SK-N-SH treated with all-trans-retinoic acid at 6 μM for 48 hours (cell line): ENCODE measurements around the gene OPHN1.

ENCODE experiments used
- ATAC-seq: fragments of 200-7000 bp; cut with Tn5 transposase; 3 replicates; pipeline ENCODE4 v1.9.1; 2020; ENCODE audit warnings: mild to moderate bottlenecking, moderate library complexity
- ARNTL ChIP-seq: fragments of 450-650 bp; formaldehyde crosslinking; IDR thresholded peaks from 2 replicates; pipeline ENCODE4 v1.5.0; 2020; ENCODE audit warnings: low read depth, mild to moderate bottlenecking, moderate library complexity, borderline replicate concordance
- BACH2 ChIP-seq: fragments of 250-450 bp; sonication (Bioruptor Pico); IDR thresholded peaks from 2 replicates; pipeline ENCODE4 v1.9.0; 2021; ENCODE audit warnings: mild to moderate bottlenecking, borderline replicate concordance
- CREB5 ChIP-seq: fragments of 250-450 bp; sonication (Bioruptor Pico); IDR thresholded peaks from 2 replicates; pipeline ENCODE4 v1.5.1; 2020; ENCODE audit warnings: low read depth, mild to moderate bottlenecking, moderate library complexity
- CSDC2 ChIP-seq: fragments of 250-450 bp; sonication (Bioruptor Pico); IDR thresholded peaks from 2 replicates; pipeline ENCODE4 v1.5.0; 2020; ENCODE audit warnings: mild to moderate bottlenecking, moderate library complexity
- CSRNP3 ChIP-seq: fragments of 250-450 bp; sonication (Bioruptor Pico); IDR thresholded peaks from 2 replicates; pipeline ENCODE4 v1.5.1; 2021; ENCODE audit warnings: mild to moderate bottlenecking, moderate library complexity
- ESRRG ChIP-seq: fragments of 250-450 bp; sonication (Bioruptor Pico); IDR thresholded peaks from 2 replicates; pipeline ENCODE4 v1.6.1; 2021; ENCODE audit warnings: mild to moderate bottlenecking
- GLIS3 ChIP-seq: fragments of 250-450 bp; sonication (Bioruptor Pico); IDR thresholded peaks from 2 replicates; pipeline ENCODE4 v1.5.0; 2020; ENCODE audit warnings: mild to moderate bottlenecking, moderate library complexity
- ISL1 ChIP-seq: fragments of 250-450 bp; sonication (Bioruptor Pico); IDR thresholded peaks from 2 replicates; pipeline ENCODE4 v2.1.2; 2022; ENCODE audit warnings: mild to moderate bottlenecking, moderate library complexity
- OSR1 ChIP-seq: fragments of 250-450 bp; sonication (Bioruptor Pico); IDR thresholded peaks from 2 replicates; pipeline ENCODE4 v1.8.0; 2022; ENCODE audit warnings: moderate library complexity, mild to moderate bottlenecking, inconsistent platforms
- PPARA ChIP-seq: fragments of 250-450 bp; sonication (Bioruptor Pico); IDR thresholded peaks from 2 replicates; pipeline ENCODE4 v1.5.0; 2020; ENCODE audit warnings: mild to moderate bottlenecking, borderline replicate concordance
- RARB ChIP-seq: fragments of 250-450 bp; sonication (Bioruptor Pico); IDR thresholded peaks from 2 replicates; pipeline ENCODE4 v1.8.0; 2021; ENCODE audit warnings: mild to moderate bottlenecking, moderate library complexity
- SNAI2 ChIP-seq: fragments of 250-450 bp; sonication (Bioruptor Pico); IDR thresholded peaks from 2 replicates; pipeline ENCODE4 v1.5.0; 2020; ENCODE audit warnings: mild to moderate bottlenecking, moderate library complexity
- TCF4 ChIP-seq: fragments of 250-450 bp; sonication (Bioruptor Pico); IDR thresholded peaks from 2 replicates; pipeline ENCODE4 v1.8.0; 2021; ENCODE audit warnings: mild to moderate bottlenecking, moderate library complexity, borderline replicate concordance
- TOX ChIP-seq: fragments of 250-450 bp; sonication (Bioruptor Pico); IDR thresholded peaks from 2 replicates; pipeline ENCODE4 v1.8.0; 2021; ENCODE audit warnings: mild to moderate bottlenecking, moderate library complexity, borderline replicate concordance
- ZC3H10 ChIP-seq: fragments of 250-450 bp; sonication (Bioruptor Pico); IDR thresholded peaks from 2 replicates; pipeline ENCODE4 v1.5.1; 2021; ENCODE audit warnings: mild to moderate bottlenecking, moderate library complexity
- ZFP3 ChIP-seq: fragments of 250-450 bp; sonication (Bioruptor Pico); IDR thresholded peaks from 2 replicates; pipeline ENCODE4 v1.5.0; 2020; ENCODE audit warnings: mild to moderate bottlenecking, moderate library complexity
- ZNF565 ChIP-seq: fragments of 450-650 bp; formaldehyde crosslinking; conservative IDR thresholded peaks from 2 replicates; pipeline ENCODE4 v1.5.0; 2020; ENCODE audit warnings: low read depth, mild to moderate bottlenecking, moderate library complexity
- ZNF70 ChIP-seq: fragments of 450-650 bp; formaldehyde crosslinking; IDR thresholded peaks from 2 replicates; pipeline ENCODE4 v1.5.0; 2020; ENCODE audit warnings: mild to moderate bottlenecking, moderate library complexity
- ZNF8 ChIP-seq: fragments of 450-650 bp; formaldehyde crosslinking; IDR thresholded peaks from 2 replicates; pipeline ENCODE4 v1.5.0; 2020; ENCODE audit warnings: mild to moderate bottlenecking, moderate library complexity
- TF ChIP-seq, protein P1 (sequence below): fragments of 250-450 bp; sonication (Bioruptor Pico); IDR thresholded peaks from 2 replicates; pipeline ENCODE4 v1.8.0; 2021; ENCODE audit warnings: low read depth, mild to moderate bottlenecking, moderate library complexity, borderline replicate concordance
- TF ChIP-seq, protein P2 (sequence below): fragments of 250-450 bp; sonication (Bioruptor Pico); IDR thresholded peaks from 2 replicates; pipeline ENCODE4 v1.5.0; 2020; ENCODE audit warnings: mild to moderate bottlenecking, moderate library complexity
- TF ChIP-seq, protein P3 (sequence below): fragments of 250-450 bp; sonication (Bioruptor Pico); IDR thresholded peaks from 2 replicates; pipeline ENCODE4 v1.8.0; 2020; ENCODE audit warnings: mild to moderate bottlenecking, moderate library complexity, borderline replicate concordance

OPHN1 gene

GRCh38 chrX:68433981-68434299 lies 645 bp upstream of the OPHN1 start:
- peak; percentile 85 for TF ChIP-seq ZNF70
- no peak for TF ChIP-seq SNAI2 (CRISPR knock-in tag)
- no peak for TF ChIP-seq GLIS3 (CRISPR knock-in tag)
- no peak for ATAC-seq

- ATAC-seq: peak; percentile 4; the same call in 2 of the 3 replicates
- TF ChIP-seq BACH2 (CRISPR knock-in tag) (no peak), OSR1 (CRISPR knock-in tag) (no peak), CSDC2 (CRISPR knock-in tag) (no peak), ZFP3 (no peak), ZNF8 (CRISPR knock-in tag) (no peak), SNAI2 (CRISPR knock-in tag) (no peak), ISL1 (CRISPR knock-in tag) (no peak), GLIS3 (CRISPR knock-in tag) (no peak), TOX (CRISPR knock-in tag) (no peak), CSRNP3 (no peak), CREB5 (CRISPR knock-in tag) (no peak), TCF4 (CRISPR knock-in tag) (no peak), ESRRG (CRISPR knock-in tag) (no peak), PPARA (CRISPR knock-in tag) (no peak), RARB (CRISPR knock-in tag) (no peak), ZC3H10 (CRISPR knock-in tag) (no peak)
- TF ChIP-seq, protein P1, sequence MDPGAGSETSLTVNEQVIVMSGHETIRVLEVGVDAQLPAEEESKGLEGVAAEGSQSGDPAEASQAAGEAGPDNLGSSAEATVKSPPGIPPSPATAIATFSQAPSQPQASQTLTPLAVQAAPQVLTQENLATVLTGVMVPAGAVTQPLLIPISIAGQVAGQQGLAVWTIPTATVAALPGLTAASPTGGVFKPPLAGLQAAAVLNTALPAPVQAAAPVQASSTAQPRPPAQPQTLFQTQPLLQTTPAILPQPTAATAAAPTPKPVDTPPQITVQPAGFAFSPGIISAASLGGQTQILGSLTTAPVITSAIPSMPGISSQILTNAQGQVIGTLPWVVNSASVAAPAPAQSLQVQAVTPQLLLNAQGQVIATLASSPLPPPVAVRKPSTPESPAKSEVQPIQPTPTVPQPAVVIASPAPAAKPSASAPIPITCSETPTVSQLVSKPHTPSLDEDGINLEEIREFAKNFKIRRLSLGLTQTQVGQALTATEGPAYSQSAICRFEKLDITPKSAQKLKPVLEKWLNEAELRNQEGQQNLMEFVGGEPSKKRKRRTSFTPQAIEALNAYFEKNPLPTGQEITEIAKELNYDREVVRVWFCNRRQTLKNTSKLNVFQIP (CRISPR knock-in tag): no peak
- TF ChIP-seq, protein P2, sequence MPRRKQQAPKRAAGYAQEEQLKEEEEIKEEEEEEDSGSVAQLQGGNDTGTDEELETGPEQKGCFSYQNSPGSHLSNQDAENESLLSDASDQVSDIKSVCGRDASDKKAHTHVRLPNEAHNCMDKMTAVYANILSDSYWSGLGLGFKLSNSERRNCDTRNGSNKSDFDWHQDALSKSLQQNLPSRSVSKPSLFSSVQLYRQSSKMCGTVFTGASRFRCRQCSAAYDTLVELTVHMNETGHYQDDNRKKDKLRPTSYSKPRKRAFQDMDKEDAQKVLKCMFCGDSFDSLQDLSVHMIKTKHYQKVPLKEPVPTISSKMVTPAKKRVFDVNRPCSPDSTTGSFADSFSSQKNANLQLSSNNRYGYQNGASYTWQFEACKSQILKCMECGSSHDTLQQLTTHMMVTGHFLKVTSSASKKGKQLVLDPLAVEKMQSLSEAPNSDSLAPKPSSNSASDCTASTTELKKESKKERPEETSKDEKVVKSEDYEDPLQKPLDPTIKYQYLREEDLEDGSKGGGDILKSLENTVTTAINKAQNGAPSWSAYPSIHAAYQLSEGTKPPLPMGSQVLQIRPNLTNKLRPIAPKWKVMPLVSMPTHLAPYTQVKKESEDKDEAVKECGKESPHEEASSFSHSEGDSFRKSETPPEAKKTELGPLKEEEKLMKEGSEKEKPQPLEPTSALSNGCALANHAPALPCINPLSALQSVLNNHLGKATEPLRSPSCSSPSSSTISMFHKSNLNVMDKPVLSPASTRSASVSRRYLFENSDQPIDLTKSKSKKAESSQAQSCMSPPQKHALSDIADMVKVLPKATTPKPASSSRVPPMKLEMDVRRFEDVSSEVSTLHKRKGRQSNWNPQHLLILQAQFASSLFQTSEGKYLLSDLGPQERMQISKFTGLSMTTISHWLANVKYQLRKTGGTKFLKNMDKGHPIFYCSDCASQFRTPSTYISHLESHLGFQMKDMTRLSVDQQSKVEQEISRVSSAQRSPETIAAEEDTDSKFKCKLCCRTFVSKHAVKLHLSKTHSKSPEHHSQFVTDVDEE (CRISPR knock-in tag): no peak
- TF ChIP-seq, protein P3, sequence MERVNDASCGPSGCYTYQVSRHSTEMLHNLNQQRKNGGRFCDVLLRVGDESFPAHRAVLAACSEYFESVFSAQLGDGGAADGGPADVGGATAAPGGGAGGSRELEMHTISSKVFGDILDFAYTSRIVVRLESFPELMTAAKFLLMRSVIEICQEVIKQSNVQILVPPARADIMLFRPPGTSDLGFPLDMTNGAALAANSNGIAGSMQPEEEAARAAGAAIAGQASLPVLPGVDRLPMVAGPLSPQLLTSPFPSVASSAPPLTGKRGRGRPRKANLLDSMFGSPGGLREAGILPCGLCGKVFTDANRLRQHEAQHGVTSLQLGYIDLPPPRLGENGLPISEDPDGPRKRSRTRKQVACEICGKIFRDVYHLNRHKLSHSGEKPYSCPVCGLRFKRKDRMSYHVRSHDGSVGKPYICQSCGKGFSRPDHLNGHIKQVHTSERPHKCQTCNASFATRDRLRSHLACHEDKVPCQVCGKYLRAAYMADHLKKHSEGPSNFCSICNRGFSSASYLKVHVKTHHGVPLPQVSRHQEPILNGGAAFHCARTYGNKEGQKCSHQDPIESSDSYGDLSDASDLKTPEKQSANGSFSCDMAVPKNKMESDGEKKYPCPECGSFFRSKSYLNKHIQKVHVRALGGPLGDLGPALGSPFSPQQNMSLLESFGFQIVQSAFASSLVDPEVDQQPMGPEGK: no peak
Measured at GRCh38 chrX:68432648-68433047, 647 bp downstream of the OPHN1 start.

- no peak for ATAC-seq
- TF ChIP-seq ARNTL (CRISPR knock-in tag) (no peak), BACH2 (CRISPR knock-in tag) (no peak), ZNF565 (CRISPR knock-in tag) (no peak), ISL1 (CRISPR knock-in tag) (no peak)
- TF ChIP-seq, protein P3: no peak
Measured at GRCh38 chrX:68431836-68432235, 1.5 kb downstream of the OPHN1 start.
